Measurements from ENCODE around the gene SEPTIN10.

Gene SEPTIN10

GRCh38 chr2:109601783-109602182, 12.0 kb downstream of the SEPTIN10 start:
- Histone ChIP-seq H3K27ac (replicated peaks; ENCODE audit: low read length) (no peak overlapping the region), H2BK15ac (ENCODE audit: low read length) (no peak overlapping the region)
- no peak for DNase-seq (ENCODE audit: low spot score)

GRCh38 chr2:109597283-109597682, 16.5 kb downstream of the SEPTIN10 start:
- Histone ChIP-seq H3K9me3 (replicated peaks in 1 of 2; ENCODE audit: control insufficient read depth in 2 of 2, insufficient read depth in 1 of 2, low read depth in 1 of 2, low read length in 2 of 2) (peaks cover 0 to 8% of the 10 kb centered on the region in 2 donors), H3K18ac (ENCODE audit: low read length) (no peak overlapping the region), H3K4me3 (ENCODE audit: low read length in 2 of 2) (no peak overlapping the region), H2BK15ac (ENCODE audit: low read length) (no peak overlapping the region), H4K91ac (ENCODE audit: low read depth, low read length, poor library complexity) (no peak overlapping the region), H2BK5ac (ENCODE audit: low read length) (no peak overlapping the region), H3K23ac (ENCODE audit: low read depth, low read length, poor library complexity) (no peak overlapping the region), H2AK5ac (ENCODE audit: low read depth, low read length) (no peak overlapping the region), H3K4ac (ENCODE audit: low read length) (no peak overlapping the region), H3K4me2 (ENCODE audit: insufficient read depth, low read length, poor library complexity, severe bottlenecking) (no peak overlapping the region), H3K9ac (ENCODE audit: low read depth, low read length, poor library complexity) (no peak overlapping the region), H3K27ac (replicated peaks; ENCODE audit: low read length) (no peak overlapping the region), H3K79me1 (ENCODE audit: low read depth, low read length) (peaks cover 3% of the 10 kb centered on the region), H2AFZ (ENCODE audit: low read length) (no peak overlapping the region), H3K27me3 (ENCODE audit: control insufficient read depth in 3 of 3, insufficient read depth in 3 of 3, low read depth in 1 of 3, low read length in 3 of 3) (no peaks in the 10 kb centered on the region), H2BK120ac (ENCODE audit: low read depth, low read length) (no peak overlapping the region), H2BK12ac (ENCODE audit: low read length) (no peak overlapping the region), H3K14ac (ENCODE audit: low read length) (no peak overlapping the region), H4K8ac (ENCODE audit: low read depth, low read length) (no peak overlapping the region), H3K4me1 (ENCODE audit: control insufficient read depth in 2 of 2, insufficient read depth in 1 of 2, low read depth in 1 of 2, low read length in 2 of 2) (peaks cover 5 to 6% of the 10 kb centered on the region in 2 donors), H3K36me3 (replicated peaks in 1 of 2; ENCODE audit: control insufficient read depth in 2 of 2, insufficient read depth in 2 of 2, low read length in 2 of 2) (peaks cover 0 to 48% of the 10 kb centered on the region in 2 donors)
- no CpG with 5 or more reads among the region's 3 CpGs for WGBS, 2 donors (ENCODE audit: extremely low coverage in 2 of 2, insufficient read length in 2 of 2, insufficient replicate concordance in 1 of 2)
- DNase-seq (ENCODE audit: low spot score) = no peak

More at GRCh38 chr2:109601783-109602182, 12.0 kb downstream of the SEPTIN10 start:
- H2AK5ac ChIP-seq (ENCODE audit: low read depth, low read length) = no peak overlapping the region
- H3K79me1 ChIP-seq (ENCODE audit: low read depth, low read length) = no peaks in the 10 kb centered on the region
- no peak overlapping the region for H2AFZ ChIP-seq (ENCODE audit: low read length)
- no peak overlapping the region for H3K14ac ChIP-seq (ENCODE audit: low read length)
- no CpG with 5 or more reads among the region's 6 CpGs for WGBS, 2 donors (ENCODE audit: extremely low coverage in 2 of 2, insufficient read length in 2 of 2, insufficient replicate concordance in 1 of 2)
- H3K9ac ChIP-seq (ENCODE audit: low read depth, low read length, poor library complexity) = no peak overlapping the region
- H3K27me3 ChIP-seq (ENCODE audit: control insufficient read depth in 3 of 3, insufficient read depth in 3 of 3, low read depth in 1 of 3, low read length in 3 of 3) = no peaks in the 10 kb centered on the region
- no peak overlapping the region for H3K4me2 ChIP-seq (ENCODE audit: insufficient read depth, low read length, poor library complexity, severe bottlenecking)
- H3K4me1 ChIP-seq (ENCODE audit: control insufficient read depth in 2 of 2, insufficient read depth in 1 of 2, low read depth in 1 of 2, low read length in 2 of 2) = peaks cover 0 to 6% of the 10 kb centered on the region in 2 donors
- no peak overlapping the region for H3K4me3 ChIP-seq (ENCODE audit: low read length in 2 of 2)
- H3K4ac ChIP-seq (ENCODE audit: low read length) = no peak overlapping the region
- peaks cover 0 to 8% of the 10 kb centered on the region in 2 donors for H3K9me3 ChIP-seq (replicated peaks in 1 of 2; ENCODE audit: control insufficient read depth in 2 of 2, insufficient read depth in 1 of 2, low read depth in 1 of 2, low read length in 2 of 2)
- H3K36me3 ChIP-seq (replicated peaks in 1 of 2; ENCODE audit: control insufficient read depth in 2 of 2, insufficient read depth in 2 of 2, low read length in 2 of 2) = peaks cover 0 to 38% of the 10 kb centered on the region in 2 donors
- no peak overlapping the region for H4K91ac ChIP-seq (ENCODE audit: low read depth, low read length, poor library complexity)
- no peak overlapping the region for H4K8ac ChIP-seq (ENCODE audit: low read depth, low read length)
- no peak overlapping the region for H2BK120ac ChIP-seq (ENCODE audit: low read depth, low read length)
- H2BK12ac ChIP-seq (ENCODE audit: low read length) = no peak overlapping the region
- no peak overlapping the region for H3K23ac ChIP-seq (ENCODE audit: low read depth, low read length, poor library complexity)
- no peak overlapping the region for H3K18ac ChIP-seq (ENCODE audit: low read length)
- H2BK5ac ChIP-seq (ENCODE audit: low read length) = no peak overlapping the region

GRCh38 chr2:109595644-109596043, 18.1 kb downstream of the SEPTIN10 start:
- Histone ChIP-seq H3K9me3 (replicated peaks in 1 of 2; ENCODE audit: control insufficient read depth in 2 of 2, insufficient read depth in 1 of 2, low read depth in 1 of 2, low read length in 2 of 2) (no peaks in the 10 kb centered on the region), H3K18ac (ENCODE audit: low read length) (no peak overlapping the region), H2BK120ac (ENCODE audit: low read depth, low read length) (no peak overlapping the region), H4K91ac (ENCODE audit: low read depth, low read length, poor library complexity) (no peak overlapping the region), H3K4me2 (ENCODE audit: insufficient read depth, low read length, poor library complexity, severe bottlenecking) (no peak overlapping the region), H3K14ac (ENCODE audit: low read length) (no peak overlapping the region), H2AFZ (ENCODE audit: low read length) (no peak overlapping the region), H3K36me3 (replicated peaks in 1 of 2; ENCODE audit: control insufficient read depth in 2 of 2, insufficient read depth in 2 of 2, low read length in 2 of 2) (peaks cover 2 to 48% of the 10 kb centered on the region in 2 donors), H3K79me1 (ENCODE audit: low read depth, low read length) (peaks cover 3% of the 10 kb centered on the region), H3K4me3 (ENCODE audit: low read length in 2 of 2) (no peak overlapping the region), H3K23ac (ENCODE audit: low read depth, low read length, poor library complexity) (no peak overlapping the region), H2BK15ac (ENCODE audit: low read length) (no peak overlapping the region), H3K4ac (ENCODE audit: low read length) (no peak overlapping the region), H2BK12ac (ENCODE audit: low read length) (no peak overlapping the region), H3K4me1 (ENCODE audit: control insufficient read depth in 2 of 2, insufficient read depth in 1 of 2, low read depth in 1 of 2, low read length in 2 of 2) (peaks cover 4 to 5% of the 10 kb centered on the region in 2 donors), H4K8ac (ENCODE audit: low read depth, low read length) (no peak overlapping the region), H2AK5ac (ENCODE audit: low read depth, low read length) (no peak overlapping the region), H3K9ac (ENCODE audit: low read depth, low read length, poor library complexity) (no peak overlapping the region), H3K27me3 (ENCODE audit: control insufficient read depth in 3 of 3, insufficient read depth in 3 of 3, low read depth in 1 of 3, low read length in 3 of 3) (no peaks in the 10 kb centered on the region), H3K27ac (replicated peaks; ENCODE audit: low read length) (no peak overlapping the region), H2BK5ac (ENCODE audit: low read length) (no peak overlapping the region)
- no peak for DNase-seq (ENCODE audit: low spot score)
- no CpG with 5 or more reads among the region's 4 CpGs for WGBS, 2 donors (ENCODE audit: extremely low coverage in 2 of 2, insufficient read length in 2 of 2, insufficient replicate concordance in 1 of 2)

GRCh38 chr2:109594246-109594885, 19.4 kb downstream of the SEPTIN10 start:
- no peak for DNase-seq (ENCODE audit: low spot score)
- Histone ChIP-seq H3K79me1 (ENCODE audit: low read depth, low read length) (peaks cover 3% of the 10 kb centered on the region), H2BK5ac (ENCODE audit: low read length) (no peak overlapping the region), H2BK15ac (ENCODE audit: low read length) (no peak overlapping the region), H4K8ac (ENCODE audit: low read depth, low read length) (no peak overlapping the region), H3K27me3 (ENCODE audit: control insufficient read depth in 3 of 3, insufficient read depth in 3 of 3, low read depth in 1 of 3, low read length in 3 of 3) (no peaks in the 10 kb centered on the region), H3K18ac (ENCODE audit: low read length) (no peak overlapping the region), H3K4me1 (ENCODE audit: control insufficient read depth in 2 of 2, insufficient read depth in 1 of 2, low read depth in 1 of 2, low read length in 2 of 2) (peaks cover 4 to 5% of the 10 kb centered on the region in 2 donors), H3K4me2 (ENCODE audit: insufficient read depth, low read length, poor library complexity, severe bottlenecking) (no peak overlapping the region), H2BK120ac (ENCODE audit: low read depth, low read length) (no peak overlapping the region), H3K4me3 (ENCODE audit: low read length in 2 of 2) (no peak overlapping the region), H3K36me3 (replicated peaks in 1 of 2; ENCODE audit: control insufficient read depth in 2 of 2, insufficient read depth in 2 of 2, low read length in 2 of 2) (peaks cover 3 to 61% of the 10 kb centered on the region in 2 donors), H4K91ac (ENCODE audit: low read depth, low read length, poor library complexity) (no peak overlapping the region), H2AK5ac (ENCODE audit: low read depth, low read length) (no peak overlapping the region), H3K9ac (ENCODE audit: low read depth, low read length, poor library complexity) (no peak overlapping the region), H3K4ac (ENCODE audit: low read length) (no peak overlapping the region), H3K9me3 (replicated peaks in 1 of 2; ENCODE audit: control insufficient read depth in 2 of 2, insufficient read depth in 1 of 2, low read depth in 1 of 2, low read length in 2 of 2) (no peaks in the 10 kb centered on the region), H3K23ac (ENCODE audit: low read depth, low read length, poor library complexity) (peak overlapping the region; percentile 65), H3K14ac (ENCODE audit: low read length) (no peak overlapping the region), H2AFZ (ENCODE audit: low read length) (no peak overlapping the region), H3K27ac (replicated peaks; ENCODE audit: low read length) (peak overlapping the region; percentile 3), H2BK12ac (ENCODE audit: low read length) (peak overlapping the region; percentile 75)
- WGBS, 2 donors (ENCODE audit: extremely low coverage in 2 of 2, insufficient read length in 2 of 2, insufficient replicate concordance in 1 of 2) = no CpG with 5 or more reads among the region's 16 CpGs
